NOMO-1 treated with dmso at 0.1 percent for 144 hours (cell line): ENCODE measurements around the gene GALNT14.
A peak's percentile ranks its signal among the peaks of the same experiment; 100 is the strongest.

ENCODE experiments used
- DNase-seq: peaks from one replicate; lab custom pipeline; 2025; ENCODE audit not compliant: unreplicated experiment; lab: John Stamatoyannopoulos, UW

Gene GALNT14

GRCh38 chr2:30862054-30862651 lies 276.1 kb downstream of the GALNT14 start:
- DNase-seq: peak; percentile 2

GRCh38 chr2:30860726-30861125 lies 277.5 kb downstream of the GALNT14 start:
- DNase-seq: no peak
